Measurements from ENCODE around the gene FCGR1A. TPM values are rescaled to one million over a fixed set of nuclear protein-coding genes. Genes with fewer than 3 reads are reported as not detected.
"Not testable (repeated sequence)": the region's sequence is repeated elsewhere in the genome, so short reads cannot be mapped to it uniquely, and the experiment has no call there.

Gene FCGR1A
- total RNA-seq, 3 donors from 2014 or later: 2.8 to 8.5 (median 3.8) TPM

GRCh38 chr1:149811890-149812829 lies 29.7 kb downstream of the FCGR1A start:
- DNase-seq (ENCODE audit: low spot score in 2 of 2): peak; percentile 76 to 92
- Histone ChIP-seq H3K4me3 (peak overlapping the region; percentile 42 to 72 (median 57)), H3K27ac (peak overlapping the region; percentile 87 to 94)
- intact Hi-C loops (cut with DNase I; ENCODE audit: low total_unique reads); H3K4me1 ChIP-seq; H3K9me3 ChIP-seq; H3K36me3 ChIP-seq; H3K27me3 ChIP-seq: not testable (repeated sequence)
- peak; percentile 83 to 90 (median 89) for TF ChIP-seq POLR2AphosphoS5 (IDR thresholded peaks at IDR 0.05)
- peak; percentile 50 for TF ChIP-seq POLR2A (IDR thresholded peaks at IDR 0.05)

DNA sequence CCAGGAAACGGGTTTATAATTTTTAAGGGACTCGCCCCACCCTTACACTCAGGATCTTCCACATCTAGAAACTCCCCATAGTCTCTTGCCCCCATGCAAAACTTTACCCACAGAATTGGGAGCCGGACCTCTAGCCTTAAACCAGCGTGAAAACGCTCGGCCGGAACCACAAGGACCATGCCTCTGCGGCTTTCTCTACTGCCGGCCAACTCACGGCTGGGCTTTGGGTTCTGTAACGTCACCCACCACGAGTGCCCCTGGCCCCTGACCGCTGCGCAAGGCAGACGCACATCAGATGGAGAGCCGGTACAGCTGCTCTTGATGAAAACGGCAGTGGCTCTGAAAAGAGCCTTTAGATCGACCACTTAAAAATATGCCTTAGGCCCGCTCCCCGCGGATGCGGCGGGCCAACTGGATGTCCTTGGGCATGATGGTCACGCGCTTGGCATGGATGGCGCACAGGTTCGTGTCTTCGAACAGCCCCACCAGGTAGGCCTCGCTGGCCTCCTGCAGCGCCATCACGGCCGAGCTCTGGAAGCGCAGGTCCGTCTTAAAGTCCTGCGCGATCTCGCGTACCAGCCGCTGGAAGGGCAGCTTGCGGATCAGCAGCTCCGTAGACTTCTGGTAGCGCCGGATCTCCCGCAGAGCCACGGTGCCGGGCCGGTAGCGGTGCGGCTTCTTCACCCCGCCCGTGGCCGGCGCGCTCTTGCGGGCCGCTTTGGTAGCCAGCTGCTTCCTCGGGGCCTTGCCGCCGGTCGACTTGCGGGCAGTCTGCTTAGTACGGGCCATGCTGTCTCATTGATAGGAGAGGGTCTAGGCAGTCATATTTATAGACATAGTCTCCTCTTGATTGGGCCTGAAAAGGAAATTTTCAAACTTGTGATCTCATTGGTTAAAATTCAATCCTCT lies 30.7 kb downstream of the FCGR1A start:
- H3K36me3 ChIP-seq; H3K4me1 ChIP-seq; H3K9me3 ChIP-seq; H3K27me3 ChIP-seq; intact Hi-C loops (cut with DNase I; ENCODE audit: low total_unique reads): not testable (repeated sequence)
- peak; percentile 32 to 50 for DNase-seq (ENCODE audit: low spot score in 2 of 2)
- peak overlapping the region; percentile 42 to 72 (median 57) for H3K4me3 ChIP-seq
- peak overlapping the region; percentile 87 to 94 for H3K27ac ChIP-seq
- TF ChIP-seq POLR2AphosphoS5 (IDR thresholded peaks at IDR 0.05): peak; percentile 79 to 95 (median 85)

DNA sequence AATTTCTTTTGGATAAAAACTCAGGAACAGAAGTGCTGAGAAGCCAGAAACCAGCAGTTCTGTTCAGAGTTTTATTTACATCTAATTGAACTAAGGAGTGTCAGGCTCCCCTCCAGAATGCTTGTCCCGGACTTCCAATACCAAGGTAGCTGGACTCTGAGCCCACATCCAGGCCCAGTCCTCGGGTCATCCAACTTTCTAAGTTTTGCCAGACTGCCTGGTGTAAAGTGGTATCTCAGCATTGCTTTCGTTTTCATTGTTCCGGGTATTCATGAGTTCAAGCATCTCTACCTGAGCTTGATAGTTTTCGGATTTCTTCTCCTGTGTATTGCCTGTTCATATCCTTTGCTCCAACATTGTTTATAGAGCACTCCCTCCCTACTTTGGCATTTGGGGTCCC lies 37.9 kb downstream of the FCGR1A start:
- H3K4me1 ChIP-seq; H3K27ac ChIP-seq; H3K4me3 ChIP-seq; H3K9me3 ChIP-seq; H3K27me3 ChIP-seq; DNase-seq (ENCODE audit: low spot score in 2 of 2); H3K36me3 ChIP-seq; intact Hi-C loops (cut with DNase I; ENCODE audit: low total_unique reads): not testable (repeated sequence)

GRCh38 chr1:149826555-149826954 lies 44.1 kb downstream of the FCGR1A start:
- intact Hi-C loops (cut with DNase I; ENCODE audit: low total_unique reads); H3K36me3 ChIP-seq; H3K27ac ChIP-seq; DNase-seq (ENCODE audit: low spot score in 2 of 2); H3K9me3 ChIP-seq; H3K4me3 ChIP-seq; H3K4me1 ChIP-seq; H3K27me3 ChIP-seq: not testable (repeated sequence)

DNA sequence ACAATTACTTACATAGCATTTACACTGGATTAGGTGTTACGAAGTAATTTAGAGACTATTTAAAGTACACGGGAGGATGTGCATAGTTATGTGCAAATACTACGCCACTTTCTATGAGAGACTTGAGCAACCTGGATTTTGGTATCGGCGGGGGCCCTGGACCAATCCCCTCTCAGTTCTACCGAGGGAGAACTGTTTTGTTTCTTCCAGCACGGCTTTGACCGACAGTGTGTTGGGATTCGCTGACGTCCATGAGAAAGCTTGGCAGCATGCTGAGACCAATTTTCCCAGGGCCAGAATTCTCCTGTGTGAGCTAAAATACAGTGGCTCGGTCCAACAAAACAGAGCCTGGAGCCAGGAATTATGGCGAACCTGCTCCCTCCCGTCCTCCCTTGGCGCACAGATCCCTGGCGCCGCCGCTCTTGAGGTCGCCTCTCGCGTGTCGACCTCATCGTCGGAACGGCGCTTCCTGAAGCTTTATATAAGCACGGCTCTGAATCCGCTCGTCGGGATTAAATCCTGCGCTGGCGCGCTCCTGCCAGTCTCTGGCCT lies 49.3 kb downstream of the FCGR1A start:
- intact Hi-C loops (cut with DNase I; ENCODE audit: low total_unique reads): not testable (repeated sequence)

GRCh38 chr1:149832316-149833126 lies 50.0 kb downstream of the FCGR1A start:
- H3K4me3 ChIP-seq; DNase-seq (ENCODE audit: low spot score in 2 of 2); H3K9me3 ChIP-seq; H3K27me3 ChIP-seq; H3K36me3 ChIP-seq; H3K4me1 ChIP-seq; H3K27ac ChIP-seq; intact Hi-C loops (cut with DNase I; ENCODE audit: low total_unique reads): not testable (repeated sequence)

More for the DNA sequence above, 49.3 kb downstream of the FCGR1A start:
- H3K9me3 ChIP-seq; H3K27me3 ChIP-seq; H3K4me3 ChIP-seq; DNase-seq (ENCODE audit: low spot score in 2 of 2); H3K36me3 ChIP-seq; H3K27ac ChIP-seq; H3K4me1 ChIP-seq: not testable (repeated sequence)

DNA sequence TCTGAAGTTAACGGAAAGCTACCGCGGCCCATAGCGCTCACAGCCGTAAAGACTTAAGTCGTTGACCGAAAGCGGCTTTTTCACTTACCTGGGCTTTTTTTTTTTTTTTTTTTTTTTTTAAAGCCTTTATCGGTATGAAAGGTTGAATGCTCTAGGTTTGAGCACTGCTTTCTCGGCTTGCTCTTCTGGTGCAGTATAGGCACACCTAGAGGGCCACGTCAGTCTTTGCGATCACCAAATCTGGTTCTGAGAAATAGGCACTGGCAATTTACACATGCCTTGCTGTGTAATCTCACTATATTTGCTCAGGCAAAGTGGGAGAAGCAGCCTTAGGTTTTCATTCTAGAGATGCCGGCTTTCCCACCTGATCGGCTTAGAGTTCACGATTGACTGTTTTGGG lies 50.6 kb downstream of the FCGR1A start:
- DNase-seq (ENCODE audit: low spot score in 2 of 2); H3K9me3 ChIP-seq; H3K36me3 ChIP-seq; H3K27me3 ChIP-seq; H3K4me3 ChIP-seq; H3K27ac ChIP-seq; H3K4me1 ChIP-seq; intact Hi-C loops (cut with DNase I; ENCODE audit: low total_unique reads): not testable (repeated sequence)

GRCh38 chr1:149841149-149841548 lies 58.7 kb downstream of the FCGR1A start:
- H3K9me3 ChIP-seq; H3K4me3 ChIP-seq; H3K27ac ChIP-seq; intact Hi-C loops (cut with DNase I; ENCODE audit: low total_unique reads); H3K36me3 ChIP-seq; DNase-seq (ENCODE audit: low spot score in 2 of 2); H3K4me1 ChIP-seq; H3K27me3 ChIP-seq: not testable (repeated sequence)

Other genes starting within 250 kb of the FCGR1A start
- 1 to 10 TPM in 1 of 3 donors, not detected in 2; 1.2 TPM for gene PPIAL4C, start 198.8 kb upstream of the FCGR1A start, total RNA-seq
- 10 to 100 TPM; 29.5 to 34.0 (median 33.4) TPM for gene BOLA1, start 116.9 kb downstream of the FCGR1A start, total RNA-seq
- 1 to 10 TPM in 2 of 3 donors, under 1 TPM in 1; 0.32 to 3.6 (median 2.2) TPM for gene SV2A, start 135.2 kb downstream of the FCGR1A start, total RNA-seq
- gene SF3B4, start 145.1 kb downstream of the FCGR1A start, total RNA-seq: 1 to 10 TPM; 6.9 to 9.7 (median 7.4) TPM
- 10 to 100 TPM in 2 of 3 donors, 1 to 10 TPM in 1; 7.4 to 13.9 (median 13.8) TPM for gene MTMR11, start 154.2 kb downstream of the FCGR1A start, total RNA-seq
- gene OTUD7B, start 228.0 kb downstream of the FCGR1A start, total RNA-seq: 10 to 100 TPM; 22.0 to 32.8 (median 28.1) TPM

All from breast epithelium (tissue), 4 donors.